Heart left ventricle (tissue), 16 donors: ENCODE data around the gene GCM1. TPM values are rescaled to one million over a fixed set of nuclear protein-coding genes. Genes with fewer than 3 reads are reported as not detected.
A peak's percentile ranks its signal among the peaks of the same experiment; 100 is the strongest.

ENCODE experiments used
- ATAC-seq, 4 donors: fragments of 200-7000 bp; cut with Tn5 transposase; one replicate each; pipeline ENCODE4 v1.9.1; 2020 to 2022; ENCODE audit warnings: moderate library complexity in 4 of 4, mild to moderate bottlenecking in 3 of 4, moderate number of reproducible peaks in 1 of 4
- DNase-seq, 5 donors: peaks; one replicate each; pipeline ENCODE4 v3.0.0-alpha.2; 2020
- H3K27ac ChIP-seq, 12 donors: fragments of 200-600 bp; sonication (generic) in 4 of 12; one replicate each; pipeline versions ENCODE4 v1.5.0 to v1.8.0; 2016 to 2022; ENCODE audit warnings: mild to moderate bottlenecking in 2 of 12
- H3K27me3 ChIP-seq, 9 donors: fragments of 200-600 bp; sonication (generic) in 2 of 9; one replicate each; pipeline versions ENCODE4 v1.5.1 to v1.8.0; 2016 to 2022; ENCODE audit warnings: mild to moderate bottlenecking in 3 of 9
- H3K36me3 ChIP-seq, 9 donors: fragments of 200-600 bp; sonication (generic) in 2 of 9; one replicate each; pipeline versions ENCODE4 v1.5.0 to v1.8.0; 2018 to 2022; ENCODE audit warnings: mild to moderate bottlenecking in 2 of 9
- H3K4me1 ChIP-seq, 12 donors: fragments of 200-600 bp; sonication (generic) in 4 of 12; one replicate each; pipeline versions ENCODE4 v1.5.0 to v1.8.0; 2016 to 2022; ENCODE audit warnings: mild to moderate bottlenecking in 3 of 12
- H3K4me3 ChIP-seq, 12 donors: fragments of 200-600 bp; sonication (generic) in 4 of 12; one replicate each; pipeline versions ENCODE4 v1.5.0 to v1.8.0; 2017 to 2022; ENCODE audit warnings: mild to moderate bottlenecking in 9 of 12, moderate library complexity in 4 of 12
- H3K9me3 ChIP-seq, 12 donors: fragments of 200-600 bp; sonication (generic) in 4 of 12; one replicate each; pipeline versions ENCODE4 v1.5.0 to v1.8.0; 2016 to 2022; ENCODE audit warnings: mild to moderate bottlenecking in 1 of 12
- POLR2A ChIP-seq, 2 donors: fragments of 450-650 bp; IDR thresholded peaks; one replicate each; pipeline ENCODE4 v1.6.1; 2017; ENCODE audit warnings: antibody characterized with exemption in 2 of 2, mild to moderate bottlenecking in 2 of 2, moderate library complexity in 2 of 2
- WGBS, 4 donors: extraction: QIAGEN DNeasy Blood & Tissue Kit in 2 of 4; methylation state at CpG; one replicate each; pipeline versions ENCODE4 v1.1.5 to v1.1.7; 2013 to 2018; 5-methylcytosine and 5-hydroxymethylcytosine counted together
- intact Hi-C, 10 donors: fragments of 100-400 bp; cut with DNase I; formaldehyde crosslinking; loops; one replicate each; pipeline versions ENCODE4 v1.11.1 to v1.14.2; 2022
- polyA plus RNA-seq, 2 donors: library from polyadenylated mRNA; stranded (reverse); fragments of 200-250 nt; gene quantifications; one replicate each; pipeline ENCODE4 v1.2.3, GENCODE V29; 2013
- total RNA-seq, 9 donors: library from RNA; depleted of rRNA in 2 of 9; stranded (reverse); fragments of >200 nt in 2 of 9; fragmentation: NEBNext Ultra II Directional in 3 of 9; extraction: Animal tissue kit (Norgen Biotek cat#: 25700) in 3 of 9; gene quantifications; one replicate each; pipeline versions ENCODE4 v1.1.0 to v1.2.4, GENCODE V29; 2016 to 2023
- TF ChIP-seq, protein P1 (sequence below), 12 donors: fragments of 200-600 bp; sonication (generic) in 4 of 12; IDR thresholded peaks; one replicate each; pipeline versions ENCODE4 v1.5.0 to v1.8.0; 2018 to 2022; ENCODE audit warnings: antibody characterized with exemption in 12 of 12, mild to moderate bottlenecking in 5 of 12
- donor health status: ischemic (EF 13 %, LVEDD 7.1; RV severe dilation, severe dysfunction).
- donor health status: healthy with polysubstance abuse.
- donor health status: DM: no; HTN: yes; CAD: no.
- donor health status: DM: no; HTN: no; CAD: no.
- donor health status: ischemic (EF 25% LVEDD 6.9; RV normal size, moderate dysfunction).
- donor health status: ischemic (EF 25% LVEDD 5.7; RV mildly dilated, moderate dysfunction).
- donor health status: healthy.
- donor health status: DM: yes; HTN: yes; CAD: no.
- donor health status: ischemic (EF 35%, LVEDD 5.7; RV mildly dilated, moderate dysfunction).
- donor health status: nonischemic (EF 11% LVEDD 7.7; RV severe dilation, severe dysfunction).
- donor health status: DM: yes; HTN: yes; CAD: no.
- donor health status: PGD.
- donor health status: ischemic (EF 29% LVEDD 5.4; RV normal size, mild dysfunction).
- donor health status: nonischemic (EF 23%, LVEDD 6.1; RV moderate dilation, normal function).

GCM1 gene
- total and polyA plus RNA-seq, 11 donors, result 0.03 TPM; not detected in 10

GRCh38 chr6:53115113-53115512 is 33.5 kb downstream of the GCM1 start:
- Histone ChIP-seq H3K9me3 (peaks cover 0 to 7% (median 0%) of the 10 kb centered on the region in 12 donors), H3K27ac (no peak overlapping the region), H3K27me3 (peaks cover 0 to 3% (median 0%) of the 10 kb centered on the region in 9 donors), H3K4me1 (no peaks in the 10 kb centered on the region), H3K4me3 (no peak overlapping the region), H3K36me3 (no peaks in the 10 kb centered on the region)
- DNase-seq, result no peak
- intact Hi-C loops, result no loop called here
- TF ChIP-seq, protein P1, sequence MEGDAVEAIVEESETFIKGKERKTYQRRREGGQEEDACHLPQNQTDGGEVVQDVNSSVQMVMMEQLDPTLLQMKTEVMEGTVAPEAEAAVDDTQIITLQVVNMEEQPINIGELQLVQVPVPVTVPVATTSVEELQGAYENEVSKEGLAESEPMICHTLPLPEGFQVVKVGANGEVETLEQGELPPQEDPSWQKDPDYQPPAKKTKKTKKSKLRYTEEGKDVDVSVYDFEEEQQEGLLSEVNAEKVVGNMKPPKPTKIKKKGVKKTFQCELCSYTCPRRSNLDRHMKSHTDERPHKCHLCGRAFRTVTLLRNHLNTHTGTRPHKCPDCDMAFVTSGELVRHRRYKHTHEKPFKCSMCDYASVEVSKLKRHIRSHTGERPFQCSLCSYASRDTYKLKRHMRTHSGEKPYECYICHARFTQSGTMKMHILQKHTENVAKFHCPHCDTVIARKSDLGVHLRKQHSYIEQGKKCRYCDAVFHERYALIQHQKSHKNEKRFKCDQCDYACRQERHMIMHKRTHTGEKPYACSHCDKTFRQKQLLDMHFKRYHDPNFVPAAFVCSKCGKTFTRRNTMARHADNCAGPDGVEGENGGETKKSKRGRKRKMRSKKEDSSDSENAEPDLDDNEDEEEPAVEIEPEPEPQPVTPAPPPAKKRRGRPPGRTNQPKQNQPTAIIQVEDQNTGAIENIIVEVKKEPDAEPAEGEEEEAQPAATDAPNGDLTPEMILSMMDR (IDR thresholded peaks at IDR 0.05), result no peak
- TF ChIP-seq POLR2A (IDR thresholded peaks at IDR 0.05), result no peak
- ATAC-seq, result no peak
- 98 to 100% (median 99%) methylated on average over 1 of the region's 1 CpG for WGBS, 4 donors

DNA sequence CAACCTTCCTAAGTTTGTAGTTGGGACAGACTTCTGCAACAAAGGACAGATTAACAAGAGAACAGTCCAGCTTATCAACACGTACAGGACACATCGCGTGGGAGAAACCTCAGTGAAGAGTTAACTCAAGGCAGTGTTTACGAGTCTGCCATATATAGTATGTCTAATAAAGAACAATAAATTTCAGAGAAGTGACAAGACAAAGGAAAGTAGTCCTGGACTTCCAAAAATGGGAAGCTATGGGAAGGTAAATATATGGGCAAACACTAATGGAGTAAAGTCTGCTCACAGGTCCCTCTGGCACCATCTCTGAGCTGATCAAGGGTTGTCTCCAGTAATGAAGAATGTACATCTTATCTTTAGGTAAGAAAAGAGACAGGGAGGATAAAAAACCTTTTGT is 34.9 kb downstream of the GCM1 start:
- WGBS, 4 donors, result 41 to 58% (median 46%) methylated on average over 4 of the region's 4 CpGs
- peaks cover 0 to 7% (median 0%) of the 10 kb centered on the region in 12 donors for H3K9me3 ChIP-seq
- H3K27ac ChIP-seq, result peak overlapping the region in 1 of 12 donors; percentile 43
- TF ChIP-seq POLR2A (IDR thresholded peaks at IDR 0.05), result no peak
- TF ChIP-seq, protein P1 (IDR thresholded peaks at IDR 0.05), result no peak
- no peak overlapping the region for H3K4me3 ChIP-seq
- peaks cover 0 to 3% (median 0%) of the 10 kb centered on the region in 9 donors for H3K27me3 ChIP-seq
- intact Hi-C loops, result no loop called here
- no peaks in the 10 kb centered on the region for H3K4me1 ChIP-seq
- H3K36me3 ChIP-seq, result no peaks in the 10 kb centered on the region
- ATAC-seq (no peak), DNase-seq (no peak)

DNA sequence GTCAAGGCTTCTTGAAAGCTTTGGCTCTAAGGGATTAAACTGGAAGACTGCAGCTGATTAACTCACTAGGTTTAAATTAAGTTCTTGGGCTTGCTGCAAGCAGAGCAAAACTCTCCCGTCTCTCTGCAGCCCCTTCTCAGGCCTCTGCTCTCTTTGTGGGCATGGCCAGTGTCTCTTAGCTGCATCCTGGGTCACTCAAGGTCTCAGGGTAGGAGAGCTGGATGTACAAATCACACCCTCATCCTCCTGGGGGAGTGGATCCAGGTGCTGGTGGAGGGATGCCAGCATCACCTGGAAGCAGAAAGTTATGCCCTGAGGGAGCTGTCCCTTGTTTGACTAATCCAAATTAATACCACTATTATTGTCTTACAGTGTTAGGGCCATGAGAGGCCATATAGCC is 35.8 kb downstream of the GCM1 start:
- intact Hi-C loops, result no loop called here
- Histone ChIP-seq H3K4me3 (no peak overlapping the region), H3K4me1 (peaks cover 0 to 5% (median 0%) of the 10 kb centered on the region in 12 donors), H3K27me3 (peaks cover 0 to 3% (median 0%) of the 10 kb centered on the region in 9 donors), H3K27ac (no peak overlapping the region), H3K36me3 (no peaks in the 10 kb centered on the region), H3K9me3 (peaks cover 0 to 7% (median 0%) of the 10 kb centered on the region in 12 donors)
- no peak for TF ChIP-seq POLR2A (IDR thresholded peaks at IDR 0.05)
- TF ChIP-seq, protein P1 (IDR thresholded peaks at IDR 0.05), result no peak
- DNase-seq, result no peak
- WGBS, 4 donors, result 31 to 67% (median 55%) methylated on average over 1 of the region's 1 CpG
- no peak for ATAC-seq

- ATAC-seq, result no peak
These were observed 36.2 kb downstream of the GCM1 start for GRCh38 chr6:53112404-53112803.

More at GRCh38 chr6:53112404-53112803, 36.2 kb downstream of the GCM1 start:
- Histone ChIP-seq H3K27me3 (peaks cover 0 to 3% (median 0%) of the 10 kb centered on the region in 9 donors), H3K27ac (no peak overlapping the region), H3K36me3 (no peaks in the 10 kb centered on the region), H3K9me3 (peaks cover 0 to 7% (median 0%) of the 10 kb centered on the region in 12 donors), H3K4me1 (peaks cover 0 to 5% (median 0%) of the 10 kb centered on the region in 12 donors), H3K4me3 (no peak overlapping the region)
- TF ChIP-seq, protein P1 (IDR thresholded peaks at IDR 0.05), result no peak
- TF ChIP-seq POLR2A (IDR thresholded peaks at IDR 0.05), result no peak
- no peak for DNase-seq
- intact Hi-C loops, result no loop called here
